A549 treated with CORT108297 at 1 μM for 4 hours (cell line): ENCODE results near the gene HDGFL1. TPM values are rescaled to one million over a fixed set of nuclear protein-coding genes. Genes with fewer than 3 reads are reported as not detected.

Experiments used
- total RNA-seq: library from RNA; stranded (reverse); fragments of 200-300 nt; extraction: Qiagen RNA extraction; gene quantifications from 5 replicates; pipeline ENCODE4 v1.2.3, GENCODE V29; 2022

The HDGFL1 gene
- total RNA-seq, result not detected in 5 replicates

GRCh38 chr6:22569281-22570184 is at the start of gene HDGFL1:
HDGFL1 (plus strand) TSS chr6:22569566; CDS start chr6:22569576, 10 bp downstream.

